HCT116 (cell line): ENCODE results near the gene ATF2. TPM values are rescaled to one million over a fixed set of nuclear protein-coding genes. Genes with fewer than 3 reads are reported as not detected.

Experiments
- ATAC-seq: fragments of 200-7000 bp; cut with Tn5 transposase; 2 replicates; pipeline ENCODE4 v1.9.1; 2020; ENCODE audit warnings: mild to moderate bottlenecking, moderate library complexity
- BruUV-seq: library from RNA; stranded (reverse); fragments of 400-500 nt; replicated peaks from 2 replicates; lab custom pipeline; 2021; lab: Mats Ljungman, UMichigan
- CTCF ChIA-PET: fragments of 300-600 bp; sonication (Branson Sonifier 250); formaldehyde crosslinking; loops from one replicate; lab custom pipeline; 2021; ENCODE audit warnings: antibody characterized with exemption; lab: Charles Lee
- POLR2A ChIA-PET: fragments of 300-600, 350-600 bp; sonication (Branson Sonifier 250); formaldehyde crosslinking; loops from one replicate; lab custom pipeline; 2021; ENCODE audit warnings: antibody characterized with exemption; lab: Charles Lee
- RAD21 ChIA-PET, 2 experiments: fragments of 300-600 bp; sonication (Branson Sonifier 250); formaldehyde crosslinking; loops; one replicate each; lab custom pipeline; 2023; ENCODE audit warnings: low total read pairs in 2 of 2; ENCODE audit not compliant: uncharacterized antibody in 2 of 2, unreplicated experiment in 2 of 2, low non-redundant PET in 1 of 2; lab: Charles Lee
- DNase-seq: peaks from one replicate; pipeline ENCODE4 v3.0.0-alpha.2; 2010; ENCODE audit warnings: low read depth, low spot score
- H2AFZ ChIP-seq: fragments of 200-600 bp; shearing (Covaris generic), sonication (generic); 2 replicates; pipeline ENCODE4 v1.6.1; 2017; ENCODE audit warnings: low read depth, mixed run types, mixed read lengths, antibody characterized with exemption, low read length; ENCODE audit not compliant: poor library complexity, severe bottlenecking
- H3K27ac ChIP-seq: 2 replicates; pipeline ENCODE4 v1.5.1; 2012; ENCODE audit warnings: low read depth, low read length
- H3K27me3 ChIP-seq: fragments of 200-600 bp; sonication (generic); 2 replicates; pipeline ENCODE4 v1.6.1; 2016; ENCODE audit warnings: mixed run types, low read length, mixed read lengths; ENCODE audit not compliant: insufficient read depth
- H3K36me3 ChIP-seq, 2 experiments: fragments of 200-500 bp in 1 of 2; fragments of 200-600 bp in 1 of 2; sonication (Bioruptor generic) in 1 of 2; sonication (generic) in 1 of 2; 2 replicates each; pipeline versions ENCODE4 v1.5.1 to v1.6.1; 2014 to 2016; ENCODE audit warnings: low read length in 2 of 2, inconsistent platforms in 1 of 2, mixed read lengths in 1 of 2, mixed run types in 1 of 2; ENCODE audit not compliant: insufficient read depth in 2 of 2, control insufficient read depth in 1 of 2
- H3K4me1 ChIP-seq, 2 experiments: fragments of 200-600 bp in 1 of 2; sonication (generic) in 1 of 2; 2 replicates each; pipeline versions ENCODE4 v1.5.1 to v1.6.1; 2012 to 2017; ENCODE audit warnings: low read length in 2 of 2, inconsistent platforms in 1 of 2, mild to moderate bottlenecking in 1 of 2, mixed read lengths in 1 of 2, mixed run types in 1 of 2, moderate library complexity in 1 of 2; ENCODE audit not compliant: insufficient read depth in 2 of 2, control insufficient read depth in 1 of 2
- H3K4me2 ChIP-seq: fragments of 200-600 bp; sonication (generic); 2 replicates; pipeline ENCODE4 v1.6.1; 2017; ENCODE audit warnings: mixed run types, low read length, mixed read lengths
- H3K4me3 ChIP-seq, 2 experiments: fragments of 200-600 bp in 1 of 2; sonication (generic) in 1 of 2; replicated peaks in 1 of 2; 2 replicates each; pipeline ENCODE4 v1.5.1; 2011 to 2016; ENCODE audit warnings: low read length in 2 of 2, control low read depth in 1 of 2, low read depth in 1 of 2, mild to moderate bottlenecking in 1 of 2, mixed read lengths in 1 of 2, mixed run types in 1 of 2
- H3K79me2 ChIP-seq: fragments of 200-600 bp; sonication (generic); 2 replicates; pipeline ENCODE4 v1.6.1; 2017; ENCODE audit warnings: mild to moderate bottlenecking, mixed run types, low read length, moderate library complexity, mixed read lengths; ENCODE audit not compliant: insufficient read depth
- H3K9ac ChIP-seq: fragments of 200-600 bp; sonication (generic); 2 replicates; pipeline ENCODE4 v1.6.1; 2016; ENCODE audit warnings: low read length, mixed read lengths
- H3K9me2 ChIP-seq: fragments of 200-600 bp; sonication (generic), shearing (Covaris generic); 2 replicates; pipeline ENCODE4 v1.6.1; 2017; ENCODE audit warnings: mixed run types, mild to moderate bottlenecking, moderate library complexity; ENCODE audit not compliant: insufficient read depth
- H3K9me3 ChIP-seq, 2 experiments: fragments of 200-500 bp in 1 of 2; fragments of 200-600 bp in 1 of 2; sonication (Bioruptor generic) in 1 of 2; sonication (generic) in 1 of 2; 2 replicates each; pipeline ENCODE4 v1.6.1; 2014 to 2017; ENCODE audit warnings: low read length in 2 of 2, mixed read lengths in 2 of 2, inconsistent platforms in 1 of 2, low read depth in 1 of 2, mild to moderate bottlenecking in 1 of 2, mixed run types in 1 of 2, moderate library complexity in 1 of 2; ENCODE audit not compliant: control insufficient read depth in 1 of 2, insufficient read depth in 1 of 2
- H4K20me1 ChIP-seq: fragments of 200-600 bp; sonication (generic), shearing (Covaris generic); 2 replicates; pipeline ENCODE4 v1.6.1; 2017; ENCODE audit warnings: mixed run types, mild to moderate bottlenecking, moderate library complexity; ENCODE audit not compliant: insufficient read depth
- CBX3 ChIP-seq: IDR thresholded peaks from 2 replicates; pipeline ENCODE4 v1.6.1; 2012; ENCODE audit warnings: low read depth
- FOSL1 ChIP-seq: IDR thresholded peaks from 2 replicates; pipeline ENCODE4 v1.6.1; 2012; ENCODE audit warnings: low read depth
- POLR2A ChIP-seq: IDR thresholded peaks from 2 replicates; pipeline ENCODE4 v1.7.0; 2011; ENCODE audit warnings: borderline replicate concordance; ENCODE audit not compliant: insufficient read depth, insufficient read length; ENCODE audit errors: extremely low read depth
- POLR2AphosphoS5 ChIP-seq: IDR thresholded peaks from 2 replicates; pipeline ENCODE4 v1.6.1; 2011; ENCODE audit warnings: mild to moderate bottlenecking, low read depth, low read length, moderate library complexity
- SRF ChIP-seq: IDR thresholded peaks from 2 replicates; pipeline ENCODE4 v1.6.1; 2012; ENCODE audit warnings: low read depth
- TCF7L2 ChIP-seq: IDR thresholded peaks from 2 replicates; pipeline ENCODE4 v1.7.0; 2011; ENCODE audit warnings: borderline replicate concordance, inconsistent platforms; ENCODE audit not compliant: insufficient read depth, insufficient read length; ENCODE audit errors: extremely low read depth
- ZFX ChIP-seq: fragments of 450-650 bp; IDR thresholded peaks from 2 replicates; pipeline ENCODE4 v1.6.1; 2017
- ZNF274 ChIP-seq: fragments of 200-500 bp; sonication (Bioruptor generic); IDR thresholded peaks from 2 replicates; pipeline ENCODE4 v1.6.1; 2014; ENCODE audit warnings: mild to moderate bottlenecking, low read depth, low read length, inconsistent platforms
- intact Hi-C: fragments of 100-400 bp; cut with micrococcal nuclease; formaldehyde crosslinking; loops from 2 replicates; pipeline ENCODE4 v1.10.0; 2022
- total RNA-seq: library from RNA; stranded (reverse); gene quantifications from one replicate; pipeline ENCODE4 v1.2.1, GENCODE V29; 2021; ENCODE audit not compliant: unreplicated experiment
- TF ChIP-seq, protein P1 (sequence below), 3 experiments: fragments of 200-600 bp in 1 of 3; sonication (generic) in 1 of 3; IDR thresholded peaks in 2 of 3; conservative IDR thresholded peaks in 1 of 3; 2 replicates each; pipeline ENCODE4 v1.5.1; 2012 to 2017; ENCODE audit warnings: low read depth in 2 of 3, low read length in 2 of 3, antibody characterized with exemption in 1 of 3, borderline replicate concordance in 1 of 3, control low read depth in 1 of 3, mild to moderate bottlenecking in 1 of 3, mixed read lengths in 1 of 3, mixed run types in 1 of 3, moderate library complexity in 1 of 3; ENCODE audit not compliant: insufficient read depth in 1 of 3

The ATF2 gene
- total RNA-seq, 1 experiment from 2014 or later = 29.6 TPM

DNA sequence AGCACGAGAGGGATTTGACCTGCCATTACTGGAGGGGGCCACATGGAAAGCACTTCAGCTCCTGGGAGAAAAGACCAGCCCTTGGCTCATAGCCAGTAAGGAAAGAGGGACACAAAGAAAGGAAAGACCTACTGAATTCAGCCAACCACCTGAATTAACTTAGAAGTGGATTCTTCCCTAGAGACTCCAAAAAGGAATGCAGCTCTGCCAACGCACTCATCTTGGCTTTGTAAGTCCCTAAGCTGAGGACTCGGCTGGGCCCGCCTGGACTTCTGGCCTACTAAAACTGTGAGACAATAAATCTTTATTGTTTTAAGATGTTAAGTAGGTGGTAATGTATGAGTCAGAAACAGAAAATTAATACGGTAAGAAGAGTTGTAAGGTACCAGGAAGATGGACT lies 11.5 kb downstream of the ATF2 start:
- ChIA-PET CTCF (no interaction called here), POLR2A (no interaction called here), RAD21 (no interaction called here)
- ATAC-seq (no peak), DNase-seq (no peak)
- no peaks in the 10 kb centered on the region for H3K9me2 ChIP-seq
- H2AFZ ChIP-seq = no peak overlapping the region
- H3K9ac ChIP-seq = no peak overlapping the region
- no peaks in the 10 kb centered on the region for H3K36me3 ChIP-seq
- H3K4me3 ChIP-seq = no peak overlapping the region
- no TSS peak for BruUV-seq
- no peaks in the 10 kb centered on the region for H3K27me3 ChIP-seq
- H3K4me1 ChIP-seq = peaks cover 3 to 13% of the 10 kb centered on the region in 2 experiments; a peak in 2 of 4 replicates
- no peak overlapping the region for H3K27ac ChIP-seq
- no peaks in the 10 kb centered on the region for H3K9me3 ChIP-seq
- H3K79me2 ChIP-seq = peaks cover 91% of the 10 kb centered on the region
- TF ChIP-seq FOSL1 = no peak
- no peak for TF ChIP-seq TCF7L2
- TF ChIP-seq POLR2AphosphoS5 = no peak
- TF ChIP-seq ZNF274 = no peak
- TF ChIP-seq, protein P1, sequence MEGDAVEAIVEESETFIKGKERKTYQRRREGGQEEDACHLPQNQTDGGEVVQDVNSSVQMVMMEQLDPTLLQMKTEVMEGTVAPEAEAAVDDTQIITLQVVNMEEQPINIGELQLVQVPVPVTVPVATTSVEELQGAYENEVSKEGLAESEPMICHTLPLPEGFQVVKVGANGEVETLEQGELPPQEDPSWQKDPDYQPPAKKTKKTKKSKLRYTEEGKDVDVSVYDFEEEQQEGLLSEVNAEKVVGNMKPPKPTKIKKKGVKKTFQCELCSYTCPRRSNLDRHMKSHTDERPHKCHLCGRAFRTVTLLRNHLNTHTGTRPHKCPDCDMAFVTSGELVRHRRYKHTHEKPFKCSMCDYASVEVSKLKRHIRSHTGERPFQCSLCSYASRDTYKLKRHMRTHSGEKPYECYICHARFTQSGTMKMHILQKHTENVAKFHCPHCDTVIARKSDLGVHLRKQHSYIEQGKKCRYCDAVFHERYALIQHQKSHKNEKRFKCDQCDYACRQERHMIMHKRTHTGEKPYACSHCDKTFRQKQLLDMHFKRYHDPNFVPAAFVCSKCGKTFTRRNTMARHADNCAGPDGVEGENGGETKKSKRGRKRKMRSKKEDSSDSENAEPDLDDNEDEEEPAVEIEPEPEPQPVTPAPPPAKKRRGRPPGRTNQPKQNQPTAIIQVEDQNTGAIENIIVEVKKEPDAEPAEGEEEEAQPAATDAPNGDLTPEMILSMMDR (IDR thresholded peaks at IDR 0.05 in 2 of 3, conservative IDR thresholded peaks at IDR 0.05 in 1 of 3; ENCODE audit: borderline replicate concordance in 1 of 3, insufficient read depth in 1 of 3, low read depth in 2 of 3, low read length in 2 of 3) = no peak
- no peak for TF ChIP-seq POLR2A
- TF ChIP-seq ZFX = no peak
- H4K20me1 ChIP-seq = no peaks in the 10 kb centered on the region; the same call in 1 of the 2 replicates
- H3K4me2 ChIP-seq = no peak overlapping the region
- intact Hi-C loops = no loop called here

DNA sequence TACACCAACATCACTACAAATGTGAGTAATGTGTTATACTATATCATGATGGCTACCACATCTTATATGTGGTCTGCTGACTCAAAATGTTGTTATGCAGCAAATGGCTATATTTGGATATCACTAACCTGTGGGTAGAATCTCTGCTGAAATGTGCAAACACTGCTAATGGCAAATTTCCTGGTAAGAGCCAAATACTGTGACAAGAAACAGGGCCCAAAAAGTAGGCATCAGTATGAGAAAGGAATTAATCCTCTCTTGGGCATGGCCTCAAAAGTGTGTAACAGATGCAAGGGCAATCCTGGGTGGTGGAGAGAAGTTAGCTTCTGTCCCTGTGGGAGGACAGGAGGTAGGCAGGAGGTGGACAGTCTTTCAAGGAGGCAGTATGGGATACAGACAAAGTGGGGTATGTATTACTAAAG lies 13.3 kb downstream of the ATF2 start:
- intact Hi-C loops = no loop called here
- DNase-seq (peak; percentile 3), ATAC-seq (peak; percentile 70)
- no peaks in the 10 kb centered on the region; the same call in 1 of the 2 replicates for H4K20me1 ChIP-seq
- H3K4me3 ChIP-seq = no peak overlapping the region; a peak in 1 of 4 replicates
- H3K36me3 ChIP-seq = no peaks in the 10 kb centered on the region
- CTCF ChIA-PET = no interaction called here
- RAD21 ChIA-PET = no interaction called here
- no peaks in the 10 kb centered on the region for H3K27me3 ChIP-seq
- H2AFZ ChIP-seq = no peak overlapping the region
- no TSS peak for BruUV-seq
- no peaks in the 10 kb centered on the region for H3K9me3 ChIP-seq
- H3K4me2 ChIP-seq = peak overlapping the region; percentile 45
- no peak overlapping the region for H3K27ac ChIP-seq
- H3K9ac ChIP-seq = no peak overlapping the region
- TF ChIP-seq SRF = 0 out of 2 replicates have a peak, but pooled peaks have one; percentile 35
- TF ChIP-seq CBX3 = no peak
- peaks cover 3 to 13% of the 10 kb centered on the region in 2 experiments; a peak in 2 of 4 replicates for H3K4me1 ChIP-seq
- H3K9me2 ChIP-seq = no peaks in the 10 kb centered on the region
- POLR2A ChIA-PET = no interaction called here
- H3K79me2 ChIP-seq = peaks cover 80% of the 10 kb centered on the region
